Measurements from ENCODE around the gene ZNF787. TPM values are rescaled to one million over a fixed set of nuclear protein-coding genes. Genes with fewer than 3 reads are reported as not detected.
A peak's percentile ranks its signal among the peaks of the same experiment; 100 is the strongest.

ZNF787 gene
- total and polyA plus RNA-seq, 2 of the 8 experiments (the other 6 are each of a cell fraction or from before 2014, with no cell fraction given): 19.7 to 56.0 TPM

GRCh38 chr19:56118666-56119581 is 2.2 kb downstream of the ZNF787 start:
- Histone ChIP-seq H3K14ac (ENCODE audit: insufficient read length) (no peak overlapping the region), H4K8ac (ENCODE audit: extremely low read depth, insufficient read depth, low read length) (no peak overlapping the region; the same call in 1 of the 2 replicates), H3K4me1 (replicated peaks in 1 of 4; ENCODE audit: control insufficient read depth in 3 of 4, insufficient read depth in 4 of 4, low read length in 3 of 4) (peaks cover 0 to 25% (median 19%) of the 10 kb centered on the region in 4 experiments; a peak in 6 of 7 replicates), H3K9ac (replicated peaks in 1 of 4; ENCODE audit: extremely low read depth in 1 of 4, low read depth in 3 of 4, low read length in 3 of 4) (no peak overlapping the region; a peak in 1 of 7 replicates), H3K23ac (ENCODE audit: insufficient read length) (no peak overlapping the region), H2AK5ac (ENCODE audit: low read depth, low read length) (no peak overlapping the region; the same call in 1 of the 2 replicates), H2AFZ (ENCODE audit: low read length) (no peak overlapping the region), H3K23me2 (ENCODE audit: low read depth, low read length) (peaks cover 8% of the 10 kb centered on the region), H3K36me3 (ENCODE audit: control insufficient read depth in 2 of 4, insufficient read depth in 4 of 4, low read length in 3 of 4) (0 out of 8 replicates have a peak, but pooled peaks cover 0 to 3% (median under 1%) of the 10 kb centered on the region in 4 experiments), H2BK15ac (ENCODE audit: low read length) (no peak overlapping the region), H2BK12ac (ENCODE audit: low read depth, low read length) (no peak overlapping the region), H3K4me3 (ENCODE audit: extremely low read depth in 1 of 4, insufficient read depth in 2 of 4, low read depth in 3 of 4, low read length in 4 of 4) (peak overlapping the region in 3 of 4 experiments; percentile 76 to 91 (median 78); a peak in 5 of 8 replicates), H3K79me2 (ENCODE audit: control insufficient read depth in 1 of 2, insufficient read depth in 2 of 2, low read length in 2 of 2) (peaks cover 50 to 66% of the 10 kb centered on the region in 2 experiments), H3K27ac (ENCODE audit: low read depth, low read length) (no peak overlapping the region; the same call in 1 of the 2 replicates), H2BK20ac (ENCODE audit: low read length) (no peak overlapping the region), H3K9me3 (ENCODE audit: insufficient read depth in 2 of 2, low read depth in 1 of 2, low read length in 1 of 2) (no peaks in the 10 kb centered on the region), H4K5ac (ENCODE audit: insufficient read length, low read depth, low read length) (no peak overlapping the region), H2BK5ac (ENCODE audit: low read depth, low read length) (peak overlapping the region; percentile 61), H3K27me3 (replicated peaks in 1 of 4; ENCODE audit: control insufficient read depth in 3 of 4, extremely low read depth in 1 of 4, insufficient read depth in 3 of 4, low read length in 3 of 4) (no peaks in the 10 kb centered on the region; a peak in 1 of 7 replicates), H2BK120ac (replicated peaks; ENCODE audit: low read depth, low read length) (no peak overlapping the region), H3K56ac (replicated peaks; ENCODE audit: insufficient read length, low read depth, low read length) (no peak overlapping the region), H3K79me1 (ENCODE audit: low read depth, low read length) (peaks cover 10% of the 10 kb centered on the region), H3K4ac (replicated peaks; ENCODE audit: insufficient read length, low read depth, low read length) (no peak overlapping the region), H4K91ac (replicated peaks; ENCODE audit: insufficient read length, low read length) (no peak overlapping the region), H3K4me2 (ENCODE audit: insufficient read depth in 1 of 2, low read depth in 2 of 2, low read length in 2 of 2) (peak overlapping the region; percentile 77 to 82), H3K18ac (ENCODE audit: extremely low read depth, low read length) (peak overlapping the region; percentile 60; the same call in 1 of the 2 replicates), H4K20me1 (replicated peaks in 1 of 2; ENCODE audit: control insufficient read depth in 1 of 2, insufficient read depth in 2 of 2, low read length in 2 of 2) (peaks cover 26 to 34% of the 10 kb centered on the region in 2 experiments)
- DNase-seq (ENCODE audit: low read depth in 1 of 2, low spot score in 2 of 2) (no peak), FAIRE-seq (no peak)
- CTCF ChIA-PET (ENCODE audit: partially characterized antibody): interaction anchor here (0.8 to 1.1 kb wide), 3 partner anchors 12 to 53 kb away, joined by 3 to 5 read pairs (median 3); no protein-coding TSS in a partner anchor
- TF ChIP-seq TBP (IDR thresholded peaks at IDR 0.05; ENCODE audit: low read depth, low read length) (no peak), POLR2A (IDR thresholded peaks at IDR 0.05; ENCODE audit: control extremely low read depth in 1 of 2, low read depth in 2 of 2, low read length in 2 of 2) (0 out of 3 replicates have a peak, but pooled peaks of 1 of the 2 experiments have one; percentile 9)
- 93% methylated on average over 8 of the region's 8 CpGs; no CpG with 5 or more reads in 1 of the 2 experiments for WGBS, 2 experiments (ENCODE audit: extremely low coverage in 1 of 2, insufficient coverage in 1 of 2, insufficient read length in 1 of 2, insufficient replicate concordance in 2 of 2, low coverage in 1 of 2, low lambda C conversion rate in 2 of 2, missing lambda C conversion rate in 1 of 2)
- POLR2A ChIA-PET (ENCODE audit: partially characterized antibody): interaction anchor here (1.1 to 7.0 kb wide), 4 partner anchors 11 to 462 kb away, joined by 3 to 51 read pairs (median 6); no protein-coding TSS in a partner anchor

Measured in H1 (cell line).